Endothelial cell of umbilical vein (primary cell): Measurements from ENCODE around the gene NECAB2.

Source experiments
- EZH2 ChIP-seq: IDR thresholded peaks from 2 replicates; pipeline ENCODE4 v1.6.1; 2012; ENCODE audit warnings: borderline replicate concordance, low read depth, mild to moderate bottlenecking, moderate library complexity, low read length, inconsistent platforms; ENCODE audit not compliant: severe bottlenecking
- MYC ChIP-seq: IDR thresholded peaks from one replicate; pipeline ENCODE4 v1.6.1; 2011; ENCODE audit warnings: mild to moderate bottlenecking, low read depth, low read length
- POLR2A ChIP-seq: IDR thresholded peaks from 2 replicates; pipeline ENCODE4 v1.6.1; 2012; ENCODE audit warnings: low read depth, mild to moderate bottlenecking, control low read depth, low read length
- POLR2AphosphoS5 ChIP-seq: IDR thresholded peaks from 2 replicates; pipeline ENCODE4 v1.6.1; 2012; ENCODE audit warnings: low read depth, mild to moderate bottlenecking, control low read depth, low read length, moderate library complexity; ENCODE audit not compliant: insufficient read depth
- TF ChIP-seq, protein P1 (sequence below), 2 donors: IDR thresholded peaks; 1 replicate in 1 of 2; 2 replicates in 1 of 2; pipeline ENCODE4 v1.5.1; 2011; ENCODE audit warnings: low read length in 2 of 2, mild to moderate bottlenecking in 2 of 2, moderate library complexity in 2 of 2, control low read depth in 1 of 2, inconsistent platforms in 1 of 2, low read depth in 1 of 2; ENCODE audit not compliant: insufficient read depth in 1 of 2; ENCODE audit errors: extremely low read depth in 1 of 2

- TF ChIP-seq, protein P1, sequence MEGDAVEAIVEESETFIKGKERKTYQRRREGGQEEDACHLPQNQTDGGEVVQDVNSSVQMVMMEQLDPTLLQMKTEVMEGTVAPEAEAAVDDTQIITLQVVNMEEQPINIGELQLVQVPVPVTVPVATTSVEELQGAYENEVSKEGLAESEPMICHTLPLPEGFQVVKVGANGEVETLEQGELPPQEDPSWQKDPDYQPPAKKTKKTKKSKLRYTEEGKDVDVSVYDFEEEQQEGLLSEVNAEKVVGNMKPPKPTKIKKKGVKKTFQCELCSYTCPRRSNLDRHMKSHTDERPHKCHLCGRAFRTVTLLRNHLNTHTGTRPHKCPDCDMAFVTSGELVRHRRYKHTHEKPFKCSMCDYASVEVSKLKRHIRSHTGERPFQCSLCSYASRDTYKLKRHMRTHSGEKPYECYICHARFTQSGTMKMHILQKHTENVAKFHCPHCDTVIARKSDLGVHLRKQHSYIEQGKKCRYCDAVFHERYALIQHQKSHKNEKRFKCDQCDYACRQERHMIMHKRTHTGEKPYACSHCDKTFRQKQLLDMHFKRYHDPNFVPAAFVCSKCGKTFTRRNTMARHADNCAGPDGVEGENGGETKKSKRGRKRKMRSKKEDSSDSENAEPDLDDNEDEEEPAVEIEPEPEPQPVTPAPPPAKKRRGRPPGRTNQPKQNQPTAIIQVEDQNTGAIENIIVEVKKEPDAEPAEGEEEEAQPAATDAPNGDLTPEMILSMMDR (IDR thresholded peaks at IDR 0.05; ENCODE audit: extremely low read depth in 1 of 2, insufficient read depth in 1 of 2, low read depth in 1 of 2, low read length in 2 of 2), result no peak
- TF ChIP-seq EZH2, result no peak
- TF ChIP-seq MYC, result no peak
- no peak for TF ChIP-seq POLR2AphosphoS5
- TF ChIP-seq POLR2A, result no peak
These were observed 30.8 kb upstream of the NECAB2 start for GRCh38 chr16:83937267-83937666.
